Esophagus muscularis mucosa (tissue), 4 donors: Measurements from ENCODE around the gene ICAM1. TPM values are rescaled to one million over a fixed set of nuclear protein-coding genes. Genes with fewer than 3 reads are reported as not detected.

Experiments used
- DNase-seq: peaks from one replicate; pipeline ENCODE4 v3.0.0-alpha.2; 2017; ENCODE audit errors: extremely low spot score
- H3K27ac ChIP-seq, 4 donors: fragments of 200-600 bp; sonication (generic); replicated peaks in 1 of 4; 1 replicate in 3 of 4; 2 replicates in 1 of 4; pipeline ENCODE4 v1.5.1; 2016 to 2019; ENCODE audit warnings: mild to moderate bottlenecking in 1 of 4
- H3K27me3 ChIP-seq, 4 donors: fragments of 200-600 bp; sonication (generic); one replicate each; pipeline versions ENCODE4 v1.5.1 to v1.6.0; 2016 to 2019
- H3K36me3 ChIP-seq, 4 donors: fragments of 200-600 bp; sonication (generic); one replicate each; pipeline ENCODE4 v1.5.1; 2016 to 2019
- H3K4me1 ChIP-seq, 4 donors: fragments of 200-600 bp; sonication (generic); one replicate each; pipeline ENCODE4 v1.5.1; 2016 to 2019
- H3K4me3 ChIP-seq, 4 donors: fragments of 200-600 bp; sonication (generic); 1 replicate in 2 of 4; 2 replicates in 2 of 4; pipeline ENCODE4 v1.5.1; 2016 to 2019; ENCODE audit warnings: mild to moderate bottlenecking in 4 of 4, moderate library complexity in 1 of 4
- H3K9me3 ChIP-seq, 4 donors: fragments of 200-600 bp; sonication (generic); 1 replicate in 3 of 4; 2 replicates in 1 of 4; pipeline ENCODE4 v1.5.1; 2016 to 2019
- CTCF ChIP-seq, 3 experiments: fragments of 200-600 bp in 2 of 3; fragments of 450-650 bp in 1 of 3; sonication (generic) in 2 of 3; IDR thresholded peaks; one replicate each; pipeline ENCODE4 v1.5.1; 2017 to 2019; ENCODE audit warnings: antibody characterized with exemption in 3 of 3, mild to moderate bottlenecking in 2 of 3, moderate library complexity in 1 of 3
- EP300 ChIP-seq: sonication (generic); formaldehyde crosslinking; IDR thresholded peaks from one replicate; pipeline ENCODE4 v1.6.1; 2017; ENCODE audit warnings: antibody characterized with exemption
- POLR2A ChIP-seq: fragments of 450-650 bp; IDR thresholded peaks from one replicate; pipeline ENCODE4 v1.6.1; 2017; ENCODE audit warnings: antibody characterized with exemption, moderate library complexity, mild to moderate bottlenecking, low read depth
- POLR2AphosphoS5 ChIP-seq, 2 donors: sonication (generic); formaldehyde crosslinking; IDR thresholded peaks; one replicate each; pipeline ENCODE4 v1.6.1; 2017; ENCODE audit warnings: antibody characterized with exemption in 2 of 2
- WGBS: methylation state at CpG from one replicate; pipeline ENCODE4 v1.1.5; 2018; 5-methylcytosine and 5-hydroxymethylcytosine counted together
- intact Hi-C: fragments of 100-400 bp; cut with DNase I; formaldehyde crosslinking; loops from one replicate; pipeline ENCODE4 v1.15.1; 2023
- total RNA-seq, 4 donors: library from RNA; depleted of rRNA; stranded (reverse); fragments of >200 nt; gene quantifications; one replicate each; pipeline versions ENCODE4 v1.1.0 to v1.2.1, GENCODE V29; 2016

ICAM1 gene
- total RNA-seq, 4 donors from 2014 or later, result 15.8 to 63.5 (median 18.4) TPM

DNA sequence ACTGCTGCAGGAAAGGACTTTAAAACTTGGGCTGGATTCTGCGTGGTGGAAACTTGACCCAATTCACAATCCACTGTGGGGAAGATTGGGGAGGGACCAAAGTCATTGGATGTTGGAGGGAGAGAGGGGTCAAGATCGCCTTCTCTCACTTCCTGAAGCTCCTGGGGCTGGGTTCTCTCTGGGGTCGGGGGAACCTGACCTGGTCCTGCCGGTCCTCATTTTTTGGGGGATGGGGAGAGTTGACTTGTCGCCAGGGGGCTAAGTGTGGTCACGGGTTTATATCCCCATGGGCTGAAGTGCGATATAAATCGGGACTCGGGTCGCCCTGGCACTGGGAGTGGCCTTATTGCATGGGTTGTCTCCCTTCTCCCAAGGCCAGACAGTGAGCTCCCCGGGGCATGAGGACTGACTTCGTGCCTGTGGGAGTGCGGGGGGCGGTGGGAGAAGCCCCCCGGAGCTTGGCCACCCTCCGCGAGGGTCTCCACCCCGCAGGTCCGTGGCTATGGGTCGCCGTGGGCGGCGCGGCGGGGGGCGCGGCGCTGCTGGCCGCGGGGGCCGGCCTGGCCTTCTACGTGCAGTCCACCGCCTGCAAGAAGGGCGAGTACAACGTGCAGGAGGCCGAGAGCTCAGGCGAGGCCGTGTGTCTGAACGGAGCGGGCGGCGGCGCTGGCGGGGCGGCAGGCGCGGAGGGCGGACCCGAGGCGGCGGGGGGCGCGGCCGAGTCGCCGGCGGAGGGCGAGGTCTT lies 25.1 kb downstream of the ICAM1 start:
- TF ChIP-seq CTCF (IDR thresholded peaks at IDR 0.05) (no peak), POLR2A (no peak), POLR2AphosphoS5 (IDR thresholded peaks at IDR 0.05) (no peak)
- Histone ChIP-seq H3K4me1 (peaks cover 24 to 53% (median 49%) of the 10 kb centered on the region in 4 donors), H3K9me3 (no peaks in the 10 kb centered on the region), H3K4me3 (peak overlapping the region; percentile 25 to 47 (median 34)), H3K27ac (no peak overlapping the region), H3K36me3 (no peaks in the 10 kb centered on the region), H3K27me3 (peaks cover 12 to 93% (median 60%) of the 10 kb centered on the region in 4 donors)
- WGBS, result 9% methylated on average over 15 of the region's 58 CpGs
- no peak for DNase-seq
- intact Hi-C loops, result no loop called here

DNA sequence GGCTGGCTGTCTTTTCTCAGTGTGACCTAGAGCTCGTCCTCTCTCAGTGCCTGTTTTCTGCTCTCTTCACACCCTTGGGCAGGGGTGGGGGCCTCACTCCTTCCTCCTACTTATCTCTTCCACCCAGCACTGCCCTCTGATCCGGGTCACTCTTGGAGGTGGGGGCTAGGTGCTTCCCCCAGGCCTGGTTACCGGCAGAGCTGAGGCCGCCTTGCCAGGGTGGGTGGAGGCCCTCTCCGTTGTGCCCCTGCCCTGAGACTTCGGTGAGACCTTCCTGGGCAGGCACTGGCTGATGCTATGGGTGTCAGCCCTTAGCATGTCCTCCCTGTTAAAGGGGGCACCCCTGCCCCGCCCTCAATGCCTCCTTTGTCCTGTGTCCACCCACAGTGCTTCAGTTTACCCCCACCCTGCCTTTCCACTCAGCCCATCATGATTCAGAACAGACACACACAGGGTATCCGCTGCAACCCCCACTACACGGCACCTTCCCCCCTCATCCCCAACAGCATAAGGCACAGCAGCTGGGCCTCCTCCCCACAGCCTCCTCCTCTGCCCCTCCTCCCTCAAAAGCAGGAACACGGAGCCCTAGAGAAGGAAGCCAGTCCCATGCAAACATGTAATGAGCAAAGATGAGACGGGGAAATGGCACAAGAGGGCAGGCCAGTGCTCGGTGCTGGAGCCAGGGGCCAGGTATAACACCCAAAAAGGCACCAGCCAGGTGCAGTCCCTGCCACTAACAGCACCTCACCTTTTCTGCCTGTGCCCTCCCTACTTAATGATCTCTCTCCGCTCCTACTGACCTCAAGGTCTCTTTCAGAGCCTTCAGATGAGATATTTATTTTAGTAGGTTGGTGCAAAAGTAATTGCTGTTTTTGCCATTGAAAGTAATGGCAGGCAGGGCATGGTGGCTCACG lies 28.9 kb downstream of the ICAM1 start:
- DNase-seq, result no peak
- peaks cover 0 to 75% (median 23%) of the 10 kb centered on the region in 4 donors for H3K27me3 ChIP-seq
- 45% methylated on average over 14 of the region's 14 CpGs for WGBS

GRCh38 chr19:10305139-10305806 lies 34.4 kb downstream of the ICAM1 start:
- intact Hi-C loops, result no loop called here
- H3K36me3 ChIP-seq, result peaks cover 0 to 16% (median 7%) of the 10 kb centered on the region in 4 donors
- no peaks in the 10 kb centered on the region for H3K4me1 ChIP-seq
- H3K27ac ChIP-seq, result no peak overlapping the region
- peaks cover 0 to 21% (median 0%) of the 10 kb centered on the region in 4 donors for H3K27me3 ChIP-seq
- DNase-seq, result no peak
- H3K9me3 ChIP-seq, result no peaks in the 10 kb centered on the region
- 76% methylated on average over 11 of the region's 17 CpGs for WGBS
- no peak overlapping the region for H3K4me3 ChIP-seq
- TF ChIP-seq POLR2AphosphoS5 (IDR thresholded peaks at IDR 0.05) (no peak), POLR2A (no peak), CTCF (IDR thresholded peaks at IDR 0.05) (no peak), EP300 (no peak)

More for the DNA sequence above, 28.9 kb downstream of the ICAM1 start:
- intact Hi-C loops, result no loop called here
- Histone ChIP-seq H3K27ac (no peak overlapping the region), H3K4me1 (peaks cover 7 to 18% (median 15%) of the 10 kb centered on the region in 4 donors), H3K9me3 (no peaks in the 10 kb centered on the region), H3K4me3 (no peak overlapping the region), H3K36me3 (peaks cover 0 to 5% (median 0%) of the 10 kb centered on the region in 4 donors)
- TF ChIP-seq EP300 (no peak), POLR2A (no peak), CTCF (IDR thresholded peaks at IDR 0.05) (no peak), POLR2AphosphoS5 (IDR thresholded peaks at IDR 0.05) (no peak)

DNA sequence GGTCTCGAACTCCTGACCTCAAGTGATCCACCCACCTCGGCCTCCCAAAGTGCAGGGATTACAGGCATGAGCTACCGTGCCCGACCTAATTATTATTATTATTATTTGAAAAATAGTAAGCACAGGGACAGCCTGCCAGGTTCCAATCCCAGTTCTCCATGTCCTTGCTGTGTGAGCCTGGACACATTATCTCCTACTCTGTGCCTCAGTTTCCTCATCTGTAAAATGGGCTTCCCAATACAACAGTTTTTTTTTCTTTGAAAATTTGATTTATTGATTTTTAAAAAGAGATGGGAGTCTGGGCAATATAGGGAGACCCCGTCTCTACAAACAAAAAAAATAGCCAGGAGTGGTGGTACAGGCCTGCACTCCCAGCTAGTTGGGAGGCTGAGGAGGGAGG lies 35.4 kb downstream of the ICAM1 start:
- 90% methylated on average over 5 of the region's 5 CpGs for WGBS

More for the DNA sequence above, 35.4 kb downstream of the ICAM1 start:
- intact Hi-C loops, result no loop called here
- Histone ChIP-seq H3K9me3 (no peaks in the 10 kb centered on the region), H3K4me1 (no peaks in the 10 kb centered on the region), H3K27ac (no peak overlapping the region), H3K27me3 (peaks cover 0 to 17% (median 0%) of the 10 kb centered on the region in 4 donors), H3K36me3 (peaks cover 0 to 23% (median 13%) of the 10 kb centered on the region in 4 donors), H3K4me3 (no peak overlapping the region)
- TF ChIP-seq CTCF (IDR thresholded peaks at IDR 0.05) (no peak), EP300 (no peak), POLR2A (no peak), POLR2AphosphoS5 (IDR thresholded peaks at IDR 0.05) (no peak)
- no peak for DNase-seq
